Gastrocnemius medialis (tissue), 4 donors: ENCODE results near the gene MMP25. TPM values are rescaled to one million over a fixed set of nuclear protein-coding genes. Genes with fewer than 3 reads are reported as not detected.

Experiments
- ATAC-seq, 2 donors: fragments of 150-250 bp; one replicate each; pipeline ENCODE4 v1.9.1; 2016
- DNase-seq, 2 donors: peaks; one replicate each; pipeline ENCODE4 v3.0.0-alpha.2; 2019
- H3K27ac ChIP-seq, 4 donors: fragments of 200-600 bp; sonication (generic); 1 replicate in 1 of 4; 2 replicates in 3 of 4; pipeline ENCODE4 v1.5.1; 2016 to 2018; ENCODE audit warnings: mild to moderate bottlenecking in 2 of 4, moderate library complexity in 1 of 4
- H3K27me3 ChIP-seq, 3 donors: fragments of 200-600 bp; sonication (generic) in 2 of 3; 1 replicate in 1 of 3; 2 replicates in 2 of 3; pipeline versions ENCODE4 v1.5.1 to v1.6.0; 2016 to 2019; ENCODE audit warnings: mild to moderate bottlenecking in 1 of 3, moderate library complexity in 1 of 3
- H3K36me3 ChIP-seq, 2 donors: fragments of 200-600 bp; sonication (generic) in 1 of 2; one replicate each; pipeline ENCODE4 v1.5.1; 2017 to 2018
- H3K4me1 ChIP-seq, 2 donors: fragments of 200-600 bp; sonication (generic) in 1 of 2; one replicate each; pipeline ENCODE4 v1.5.1; 2016 to 2017; ENCODE audit warnings: mild to moderate bottlenecking in 2 of 2
- H3K4me3 ChIP-seq, 4 donors: fragments of 200-600 bp; sonication (generic) in 3 of 4; 1 replicate in 1 of 4; 2 replicates in 3 of 4; pipeline ENCODE4 v1.5.1; 2016 to 2019; ENCODE audit warnings: mild to moderate bottlenecking in 2 of 4
- H3K9me3 ChIP-seq, 3 donors: fragments of 200-600 bp; sonication (generic) in 2 of 3; 1 replicate in 1 of 3; 2 replicates in 2 of 3; pipeline ENCODE4 v1.5.1; 2016 to 2019
- CTCF ChIP-seq, 5 experiments: fragments of 450-650 bp in 3 of 5; fragments of 200-600 bp in 2 of 5; sonication (generic) in 2 of 5; IDR thresholded peaks in 4 of 5; conservative IDR thresholded peaks in 1 of 5; 1 replicate in 4 of 5; 2 replicates in 1 of 5; pipeline ENCODE4 v1.5.1; 2016 to 2019; ENCODE audit warnings: antibody characterized with exemption in 5 of 5, mild to moderate bottlenecking in 3 of 5, moderate library complexity in 3 of 5
- POLR2A ChIP-seq, 2 donors: fragments of 450-650 bp; IDR thresholded peaks; one replicate each; pipeline ENCODE4 v1.6.1; 2017; ENCODE audit warnings: antibody characterized with exemption in 2 of 2, mild to moderate bottlenecking in 2 of 2, moderate library complexity in 2 of 2
- in situ Hi-C, 4 donors: fragments of 200-750 bp; cut with MboI; loops; one replicate each; pipeline versions ENCODE4 v1.15.0 to v1.8.0; 2017; ENCODE audit warnings: low sequenced_read_pairs in 4 of 4
- intact Hi-C: fragments of 100-400 bp; cut with DNase I; formaldehyde crosslinking; loops from one replicate; pipeline ENCODE4 v1.15.1; 2023; ENCODE audit warnings: low total_unique reads
- total RNA-seq, 4 donors: library from RNA; depleted of rRNA; stranded (reverse); fragments of >200 nt; gene quantifications; one replicate each; pipeline versions ENCODE4 v1.1.0 to v1.2.3, GENCODE V29; 2016

Gene MMP25
- total RNA-seq, 4 donors from 2014 or later, result 0.15 to 0.75 (median 0.58) TPM; not detected in 1

- no peaks in the 10 kb centered on the region for H3K9me3 ChIP-seq
- TF ChIP-seq POLR2A (IDR thresholded peaks at IDR 0.05) (no peak), CTCF (IDR thresholded peaks at IDR 0.05 in 4 of 5, conservative IDR thresholded peaks at IDR 0.05 in 1 of 5) (no peak)
- H3K27ac ChIP-seq, result peak overlapping the region; percentile 5 to 70 (median 56)
- no peaks in the 10 kb centered on the region for H3K27me3 ChIP-seq
- intact Hi-C loops (no loop called here), in situ Hi-C loops (no loop called here)
- ATAC-seq (peak in 1 of 2 donors; percentile 19), DNase-seq (peak in 1 of 2 donors; percentile 39)
- no peak overlapping the region for H3K4me3 ChIP-seq
- H3K36me3 ChIP-seq, result no peaks in the 10 kb centered on the region
- peaks cover 17 to 18% of the 10 kb centered on the region in 2 donors for H3K4me1 ChIP-seq
Measured at GRCh38 chr16:3101841-3102470, 55.6 kb downstream of the MMP25 start.

- peak overlapping the region; percentile 68 to 78 (median 75) for H3K4me3 ChIP-seq
- H3K27ac ChIP-seq, result peak overlapping the region; percentile 71 to 89 (median 82)
- TF ChIP-seq POLR2A (IDR thresholded peaks at IDR 0.05) (peak in 1 of 2 donors; percentile 28), CTCF (IDR thresholded peaks at IDR 0.05 in 4 of 5, conservative IDR thresholded peaks at IDR 0.05 in 1 of 5) (no peak)
- no peaks in the 10 kb centered on the region for H3K27me3 ChIP-seq
- DNase-seq (peak; percentile 83), ATAC-seq (peak; percentile 91 to 96)
- H3K36me3 ChIP-seq, result no peaks in the 10 kb centered on the region
- no peaks in the 10 kb centered on the region for H3K9me3 ChIP-seq
- peaks cover 11 to 12% of the 10 kb centered on the region in 2 donors for H3K4me1 ChIP-seq
- in situ Hi-C loops (no loop called here), intact Hi-C loops (loop anchor here (1.0 to 2.0 kb wide), 3 partner anchors 18 to 47 kb away; no protein-coding TSS in a partner anchor)
Measured at GRCh38 chr16:3106205-3106928, 60.0 kb downstream of the MMP25 start.

Other genes starting within 250 kb of the MMP25 start
- not detected for gene PRSS41, start 248.1 kb upstream of the MMP25 start, total RNA-seq
- not detected for gene PRSS21, start 229.3 kb upstream of the MMP25 start, total RNA-seq
- not detected for gene ZG16B, start 216.3 kb upstream of the MMP25 start, total RNA-seq
- not detected for gene PRSS22, start 188.4 kb upstream of the MMP25 start, total RNA-seq
- gene FLYWCH2, start 163.3 kb upstream of the MMP25 start, total RNA-seq, result 10 to 100 TPM; 19.5 to 54.5 (median 30.2) TPM
- 10 to 100 TPM; 41.7 to 49.7 (median 44.0) TPM for gene FLYWCH1, start 134.6 kb upstream of the MMP25 start, total RNA-seq
- gene KREMEN2, start 82.3 kb upstream of the MMP25 start, total RNA-seq, result not detected
- gene PAQR4, start 77.2 kb upstream of the MMP25 start, total RNA-seq, result 10 to 100 TPM in 2 of 4 donors, 1 to 10 TPM in 2; 4.2 to 14.6 (median 10.2) TPM
- 1 to 10 TPM in 2 of 4 donors, not detected in 2; 1.4 to 2.4 TPM for gene PKMYT1, start 66.1 kb upstream of the MMP25 start, total RNA-seq
- under 1 TPM in 1 of 4 donors, not detected in 3; 0.40 TPM for gene CLDN9, start 33.6 kb upstream of the MMP25 start, total RNA-seq
- gene CLDN6, start 28.4 kb upstream of the MMP25 start, total RNA-seq, result under 1 TPM in 1 of 4 donors, not detected in 3; 0.55 TPM
- gene TNFRSF12A, start 26.2 kb upstream of the MMP25 start, total RNA-seq, result 100 to 1,000 TPM in 2 of 4 donors, 10 to 100 TPM in 2; 34.0 to 161 (median 85.5) TPM
- 100 to 1,000 TPM in 1 of 4 donors, 10 to 100 TPM in 3; 41.8 to 124 (median 66.9) TPM for gene HCFC1R1, start 22.6 kb upstream of the MMP25 start, total RNA-seq
- gene THOC6, start 22.5 kb upstream of the MMP25 start, total RNA-seq, result 10 to 100 TPM; 15.0 to 31.1 (median 21.5) TPM
- under 1 TPM in 1 of 4 donors, not detected in 3; 0.32 TPM for gene BICDL2, start 9.6 kb upstream of the MMP25 start, total RNA-seq
- gene IL32, start 19.1 kb downstream of the MMP25 start, total RNA-seq, result 10 to 100 TPM; 45.4 to 79.0 (median 54.6) TPM
- gene ZSCAN10, start 52.7 kb downstream of the MMP25 start, total RNA-seq, result not detected
- gene ZNF205, start 66.0 kb downstream of the MMP25 start, total RNA-seq, result 10 to 100 TPM in 1 of 4 donors, 1 to 10 TPM in 3; 4.8 to 10.8 (median 6.1) TPM
- 10 to 100 TPM in 3 of 4 donors, 1 to 10 TPM in 1; 8.9 to 18.6 (median 14.5) TPM for gene ZNF213, start 88.5 kb downstream of the MMP25 start, total RNA-seq
- gene OR1F1, start 141.6 kb downstream of the MMP25 start, total RNA-seq, result not detected
- 1 to 10 TPM in 3 of 4 donors, under 1 TPM in 1; 0.49 to 3.2 (median 2.2) TPM for gene ZNF200, start 188.6 kb downstream of the MMP25 start, total RNA-seq
- 1 to 10 TPM in 1 of 4 donors, under 1 TPM in 3; 0.32 to 1.2 (median 0.76) TPM for gene MEFV, start 210.1 kb downstream of the MMP25 start, total RNA-seq
- 10 to 100 TPM; 13.5 to 18.5 (median 15.5) TPM for gene ZNF263, start 236.9 kb downstream of the MMP25 start, total RNA-seq